H1 (cell line): Measurements from ENCODE around the gene LRP5.
"Not testable (repeated sequence)": the region's sequence is repeated elsewhere in the genome, so short reads cannot be mapped to it uniquely, and the experiment has no call there.

Experiments
- CBX8 ChIP-seq: fragments of 300-800, 300-1000 bp; sonication (generic); IDR thresholded peaks from 2 replicates; pipeline ENCODE4 v1.7.1; 2016; ENCODE audit warnings: low read depth, low read length, borderline replicate concordance
- CEBPB ChIP-seq: IDR thresholded peaks from 2 replicates; pipeline ENCODE4 v1.6.1; 2012; ENCODE audit warnings: low read depth, low read length
- EZH2 ChIP-seq: fragments of 200-600 bp; sonication (generic); IDR thresholded peaks from 2 replicates; pipeline ENCODE4 v1.7.1; 2012; ENCODE audit warnings: low read depth, mild to moderate bottlenecking, moderate library complexity, low read length, inconsistent platforms; ENCODE audit not compliant: severe bottlenecking
- TCF12 ChIP-seq: IDR thresholded peaks from 2 replicates; pipeline ENCODE4 v1.6.1; 2011; ENCODE audit warnings: low read depth, mild to moderate bottlenecking, low read length
- TEAD4 ChIP-seq: IDR thresholded peaks from 2 replicates; pipeline ENCODE4 v1.6.1; 2012; ENCODE audit warnings: low read depth, low read length, inconsistent platforms, mixed read lengths

DNA sequence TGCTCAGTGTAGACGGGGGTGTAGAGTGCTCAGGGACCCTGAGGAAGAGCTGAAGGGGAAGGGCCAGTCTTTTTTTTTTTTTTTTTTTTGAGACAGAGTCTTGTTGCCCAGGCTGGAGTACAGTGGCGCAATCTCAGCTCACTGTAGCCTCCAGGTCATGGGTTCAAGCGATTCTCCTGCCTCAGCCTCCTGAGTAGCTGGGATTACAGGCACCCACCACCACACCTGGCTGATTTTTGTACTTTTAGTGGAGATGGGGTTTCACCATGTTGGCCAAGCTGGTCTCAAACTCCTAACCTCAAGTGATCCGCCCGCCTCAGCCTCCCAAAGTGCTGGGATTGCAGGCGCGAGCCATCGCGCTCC lies 12.9 kb upstream of the LRP5 start:
- TF ChIP-seq TEAD4, CEBPB, CBX8, EZH2, TCF12: not testable (repeated sequence)
